Renal cortical epithelial cell (primary cell): ENCODE results near the gene SPDYE3. TPM values are rescaled to one million over a fixed set of nuclear protein-coding genes. Genes with fewer than 3 reads are reported as not detected.
"Not testable (repeated sequence)": the region's sequence is repeated elsewhere in the genome, so short reads cannot be mapped to it uniquely, and the experiment has no call there.

Experiments
- DNase-seq: peaks from one replicate; pipeline ENCODE4 v3.0.0-alpha.2; 2011; ENCODE audit warnings: low read depth
- total RNA-seq: library from RNA; depleted of rRNA; stranded (reverse); fragments of >200 nt; gene quantifications from 2 replicates; pipeline ENCODE4 v1.2.3, GENCODE V29; 2014

SPDYE3 gene
- total RNA-seq: 0.05 TPM in 1 of 2 replicates, not detected in the other

GRCh38 chr7:100307402-100307801, at the start of gene SPDYE3:
Gene SPDYE3, plus strand, starts transcription at chr7:100307702. Its CDS starts 184 bp downstream, at chr7:100307886.
- DNase-seq: not testable (repeated sequence)

GRCh38 chr7:100259984-100260383, 47.5 kb upstream of the SPDYE3 start:
- DNase-seq: not testable (repeated sequence)

GRCh38 chr7:100262896-100263295, 44.6 kb upstream of the SPDYE3 start:
- DNase-seq: not testable (repeated sequence)

GRCh38 chr7:100264223-100264622, 43.3 kb upstream of the SPDYE3 start:
- DNase-seq: not testable (repeated sequence)

GRCh38 chr7:100264669-100265165, 42.8 kb upstream of the SPDYE3 start:
- not testable (repeated sequence) for DNase-seq

- not testable (repeated sequence) for DNase-seq
Measured at GRCh38 chr7:100265851-100266250, 41.7 kb upstream of the SPDYE3 start.

GRCh38 chr7:100266576-100267354, 40.7 kb upstream of the SPDYE3 start:
- DNase-seq: no peak

- no peak for DNase-seq
Measured at GRCh38 chr7:100267648-100268047, 39.9 kb upstream of the SPDYE3 start.

GRCh38 chr7:100268882-100269281, 38.6 kb upstream of the SPDYE3 start:
- not testable (repeated sequence) for DNase-seq

GRCh38 chr7:100269306-100270045, 38.0 kb upstream of the SPDYE3 start:
- DNase-seq: peak; percentile 84

GRCh38 chr7:100270046-100270918, 37.2 kb upstream of the SPDYE3 start:
- peak; percentile 76 for DNase-seq

GRCh38 chr7:100270941-100271593, 36.4 kb upstream of the SPDYE3 start:
- DNase-seq: peak; percentile 24

GRCh38 chr7:100271716-100272537, 35.6 kb upstream of the SPDYE3 start:
- peak; percentile 87 for DNase-seq

GRCh38 chr7:100272538-100272902, 35.0 kb upstream of the SPDYE3 start:
- not testable (repeated sequence) for DNase-seq

GRCh38 chr7:100275120-100275519, 32.4 kb upstream of the SPDYE3 start:
- no peak for DNase-seq

- not testable (repeated sequence) for DNase-seq
Measured at GRCh38 chr7:100276126-100276525, 31.4 kb upstream of the SPDYE3 start.

GRCh38 chr7:100282069-100282608, 25.4 kb upstream of the SPDYE3 start:
- not testable (repeated sequence) for DNase-seq

GRCh38 chr7:100283147-100283546, 24.4 kb upstream of the SPDYE3 start:
- not testable (repeated sequence) for DNase-seq

GRCh38 chr7:100287191-100287969, 20.1 kb upstream of the SPDYE3 start:
- DNase-seq: not testable (repeated sequence)
